ENCODE measurements around the gene LRP1-AS. TPM values are rescaled to one million over a fixed set of nuclear protein-coding genes. Genes with fewer than 3 reads are reported as not detected.
A peak's percentile ranks its signal among the peaks of the same experiment; 100 is the strongest.

LRP1-AS gene
- total RNA-seq, 2 experiments from 2014 or later, result not detected

GRCh38 chr12:57096748-57097553 is 50.5 kb downstream of the LRP1-AS start:
- POLR2A ChIA-PET, result interaction anchor here (1.1 to 16.0 kb wide), 4 partner anchors 8 to 22 kb away, joined by 3 to 225 read pairs (median 20); partner anchors contain the start of genes NAB2, NEMP1 and STAT6
- ATAC-seq (ENCODE audit: low read depth) (no peak), DNase-seq (no peak)
- Mint-ChIP-seq H3K4me3 (no peak overlapping the region), H3K4me1 (peaks cover 40% of the 10 kb centered on the region), H3K9me3 (no peaks in the 10 kb centered on the region), H3K27me3 (no peaks in the 10 kb centered on the region), H3K36me3 (peaks cover 37% of the 10 kb centered on the region), H3K27ac (peak overlapping the region; percentile 38)

- H3K4me1 Mint-ChIP-seq, result peaks cover 43% of the 10 kb centered on the region
- H3K36me3 Mint-ChIP-seq, result peaks cover 37% of the 10 kb centered on the region
- no peak overlapping the region for H3K4me3 Mint-ChIP-seq
- no peaks in the 10 kb centered on the region for H3K27me3 Mint-ChIP-seq
- DNase-seq (no peak), ATAC-seq (ENCODE audit: low read depth) (no peak)
- H3K27ac Mint-ChIP-seq, result peak overlapping the region; percentile 65
- no peaks in the 10 kb centered on the region for H3K9me3 Mint-ChIP-seq
- POLR2A ChIA-PET, result interaction anchor here (1.3 to 16.0 kb wide), 4 partner anchors 8 to 21 kb away, joined by 3 to 225 read pairs (median 20); partner anchors contain the start of genes NEMP1 and STAT6
These were observed 51.3 kb downstream of the LRP1-AS start for GRCh38 chr12:57096099-57096572.

- ATAC-seq (ENCODE audit: low read depth) (no peak), DNase-seq (no peak)
- no peak overlapping the region for H3K4me3 Mint-ChIP-seq
- peak overlapping the region; percentile 95 for H3K27ac Mint-ChIP-seq
- peaks cover 49% of the 10 kb centered on the region for H3K4me1 Mint-ChIP-seq
- no peaks in the 10 kb centered on the region for H3K9me3 Mint-ChIP-seq
- POLR2A ChIA-PET, result interaction anchor here (1.3 to 16.0 kb wide), 4 partner anchors 8 to 21 kb away, joined by 3 to 225 read pairs (median 20); partner anchors contain the start of genes NEMP1 and STAT6
- H3K36me3 Mint-ChIP-seq, result peaks cover 39% of the 10 kb centered on the region
- no peaks in the 10 kb centered on the region for H3K27me3 Mint-ChIP-seq
These were observed 52.0 kb downstream of the LRP1-AS start for GRCh38 chr12:57095440-57095839.

Small RNA genes lying within 50 kb of the gene (microRNA-seq; reads per million reads assigned to microRNA genes)
- gene MIR1228, result not detected

Other genes starting within 250 kb of the LRP1-AS start
- gene SDR9C7, start 213.2 kb downstream of the LRP1-AS start, total RNA-seq, result not detected
- under 1 TPM; 0.62 to 0.69 TPM for gene RDH16, start 190.0 kb downstream of the LRP1-AS start, total RNA-seq
- 10 to 100 TPM; 11.3 TPM for gene ZBTB39, start 141.1 kb downstream of the LRP1-AS start, total RNA-seq
- gene TAC3, start 131.1 kb downstream of the LRP1-AS start, total RNA-seq, result under 1 TPM; 0.34 to 0.53 TPM
- 1 to 10 TPM; 1.2 to 2.1 TPM for gene MYO1A, start 97.5 kb downstream of the LRP1-AS start, total RNA-seq
- gene NEMP1, start 68.8 kb downstream of the LRP1-AS start, total RNA-seq, result 10 to 100 TPM; 52.9 to 59.6 TPM
- gene NAB2, start 58.5 kb downstream of the LRP1-AS start, total RNA-seq, result 10 to 100 TPM; 13.1 to 16.1 TPM
- gene STAT6, start 36.3 kb downstream of the LRP1-AS start, total RNA-seq, result 100 to 1,000 TPM; 251 to 263 TPM
- gene LRP1, start 19.1 kb downstream of the LRP1-AS start, total RNA-seq, result 1 to 10 TPM; 4.9 to 6.1 TPM
- 1 to 10 TPM; 1.7 to 2.4 TPM for gene NXPH4, start 69.2 kb upstream of the LRP1-AS start, total RNA-seq
- gene SHMT2, start 82.1 kb upstream of the LRP1-AS start, total RNA-seq, result 100 to 1,000 TPM; 142 to 159 TPM
- 10 to 100 TPM; 10.7 to 11.4 TPM for gene STAC3, start 103.6 kb upstream of the LRP1-AS start, total RNA-seq